HG03039 (cell line): Measurements from ENCODE around the gene FBXO47.

Experiments
- ATAC-seq: cut with Tn5 transposase; IDR thresholded peaks from one replicate; pipeline ENCODE4 v1.9.1; 2021; ENCODE audit warnings: mild to moderate bottlenecking, moderate library complexity; ENCODE audit not compliant: unreplicated experiment

Gene FBXO47

DNA sequence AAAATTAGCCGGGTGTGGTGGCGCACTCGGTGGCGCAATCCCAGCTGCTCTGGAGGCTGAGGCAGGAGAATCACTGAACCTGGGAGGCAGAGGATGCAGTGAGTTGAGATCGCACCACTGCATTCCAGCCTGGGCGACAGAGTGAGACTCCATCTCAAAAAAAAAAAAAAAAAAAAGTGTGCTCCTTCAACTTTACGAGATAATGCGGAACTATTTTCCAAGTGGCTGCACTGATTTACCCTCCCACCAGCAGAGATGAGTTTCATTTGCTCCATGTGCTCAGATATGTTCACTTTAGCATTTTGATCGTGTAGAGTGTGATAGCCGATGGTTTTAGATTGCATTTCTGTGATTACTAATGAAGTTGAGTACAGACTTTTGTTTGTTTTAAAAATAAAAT is 61.8 kb downstream of the FBXO47 start:
- ATAC-seq: no peak

DNA sequence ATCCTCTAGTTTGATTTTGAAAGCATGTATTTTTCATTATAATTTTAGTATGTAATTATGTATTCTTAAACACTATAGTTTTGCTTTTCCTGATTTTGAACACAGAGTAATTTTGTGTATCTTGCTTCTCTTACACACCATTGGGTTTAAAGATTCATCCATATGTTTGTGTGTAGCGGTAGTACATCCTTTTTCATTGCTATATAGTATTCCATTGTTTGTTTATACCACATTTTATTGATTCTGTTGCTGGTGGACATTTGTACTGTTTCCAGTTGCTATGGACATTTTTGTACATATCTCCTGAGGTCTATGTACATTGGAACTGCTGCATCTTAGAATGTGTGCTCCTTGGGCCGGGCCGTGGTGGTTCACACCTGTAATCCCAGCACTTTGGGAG is 62.3 kb downstream of the FBXO47 start:
- ATAC-seq: no peak

DNA sequence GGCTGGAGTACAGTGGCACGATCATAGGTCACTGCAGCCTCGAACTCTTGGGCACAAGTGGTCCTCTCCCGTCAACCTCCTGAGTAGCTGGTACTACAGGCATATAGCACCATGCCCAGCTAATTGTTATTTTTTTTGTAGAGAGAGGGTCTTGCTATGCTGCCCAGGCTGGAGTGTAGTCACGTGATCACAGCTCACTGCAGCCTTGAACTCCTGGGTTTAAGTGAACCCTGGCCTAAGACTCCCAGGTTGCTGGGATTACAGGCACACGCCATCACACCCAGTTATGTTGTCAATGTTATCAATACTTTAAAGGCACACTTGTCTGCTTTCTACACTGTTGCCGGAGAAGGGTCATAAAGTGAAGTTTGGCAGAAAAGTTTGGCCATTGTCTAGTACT is 63.8 kb downstream of the FBXO47 start:
- no peak for ATAC-seq

DNA sequence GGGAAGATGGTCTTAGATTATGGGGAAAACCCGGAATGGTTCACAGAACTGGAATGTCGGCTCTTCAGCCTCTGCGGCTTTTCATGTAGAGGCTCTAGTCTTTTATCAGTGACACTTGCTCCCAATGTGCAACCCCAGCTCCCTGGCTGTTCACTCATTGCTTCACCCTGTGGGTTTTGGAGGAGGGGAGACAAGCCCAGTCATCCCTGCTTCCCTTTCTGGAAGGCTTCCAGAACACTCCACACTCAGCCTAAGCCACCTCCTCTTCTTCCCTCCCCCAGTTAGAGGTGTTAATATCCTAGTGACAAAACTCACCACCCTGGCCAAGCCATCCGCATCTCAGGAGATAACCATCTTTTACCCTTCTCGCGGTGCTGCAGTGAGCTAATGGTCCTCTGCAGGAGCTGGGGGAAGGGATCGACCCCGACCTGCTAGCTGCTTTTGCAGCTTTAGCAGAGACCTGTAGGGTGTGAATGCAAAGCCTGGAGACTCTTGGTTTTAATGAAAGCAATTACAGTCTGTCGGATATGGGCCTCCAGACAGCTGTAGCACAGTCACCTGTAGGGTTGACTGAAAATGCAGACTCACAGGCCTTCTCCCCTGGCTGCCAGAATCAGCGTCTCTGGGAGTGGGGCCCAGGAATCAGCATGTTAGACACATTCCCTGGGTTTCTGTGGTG is 66.1 kb downstream of the FBXO47 start:
- ATAC-seq: no peak

DNA sequence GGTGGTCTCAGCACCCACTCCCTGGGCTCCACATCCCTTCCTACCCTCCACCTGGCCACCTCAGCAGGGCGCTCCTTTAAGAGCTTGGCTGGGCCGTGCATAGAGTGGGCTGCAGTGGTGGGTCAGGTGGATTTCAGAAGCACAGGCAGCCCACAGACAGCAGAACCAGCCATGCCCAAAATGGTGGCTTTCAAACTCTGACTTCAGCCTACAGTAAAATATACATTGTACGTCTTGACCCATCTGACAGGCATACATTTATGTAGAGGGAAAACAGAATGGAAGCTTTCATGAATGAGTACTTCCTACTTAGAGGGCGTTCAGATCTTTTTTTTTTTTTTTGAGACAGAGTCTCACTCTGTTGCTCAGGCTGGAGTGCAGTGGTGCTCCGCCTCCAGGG is 67.8 kb downstream of the FBXO47 start:
- no peak for ATAC-seq

DNA sequence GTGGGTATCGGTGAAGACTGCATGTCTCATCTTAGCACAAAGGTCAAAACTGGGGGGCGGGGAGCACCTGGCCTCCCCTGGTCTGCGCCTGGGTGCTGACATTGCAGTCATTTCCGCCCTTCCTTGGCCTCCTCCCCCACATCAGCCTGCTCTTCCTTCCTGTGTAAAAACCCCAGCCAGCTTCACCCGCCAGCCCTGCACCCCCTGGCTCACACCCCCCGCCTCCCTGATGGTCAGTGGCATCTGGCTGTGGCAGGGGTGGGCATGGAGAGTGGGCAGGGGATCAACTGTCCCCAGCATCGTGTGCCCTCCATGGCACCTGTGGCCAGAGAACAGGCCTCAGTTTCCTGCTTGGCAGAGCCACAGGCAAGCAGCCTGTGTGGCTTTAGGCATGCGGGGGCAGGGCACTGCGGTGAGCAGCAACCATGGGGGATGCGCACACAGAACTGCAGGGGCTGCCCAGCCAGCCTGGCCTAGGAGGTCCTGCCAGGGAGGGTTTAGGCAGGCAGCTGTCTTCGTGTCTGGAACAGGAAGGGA is 68.3 kb downstream of the FBXO47 start:
- no peak for ATAC-seq

DNA sequence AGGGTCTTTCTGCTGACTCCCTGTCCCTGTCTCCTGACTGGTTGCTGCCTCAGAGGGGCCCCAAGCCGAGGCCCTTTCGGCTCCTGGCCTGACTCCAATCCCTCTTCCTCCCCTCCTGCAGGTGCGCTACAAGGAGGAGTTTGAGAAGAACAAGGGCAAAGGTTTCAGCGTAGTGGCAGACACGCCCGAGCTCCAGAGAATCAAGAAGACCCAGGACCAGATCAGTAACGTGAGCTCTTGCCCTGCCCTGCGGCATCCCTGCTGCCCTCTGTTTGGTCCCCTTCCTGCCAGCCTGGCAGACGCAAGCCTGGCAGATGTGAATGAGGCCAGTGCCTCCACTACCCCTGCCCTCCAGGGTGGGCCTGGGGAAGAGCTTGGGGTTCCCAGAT is 68.9 kb downstream of the FBXO47 start:
- no peak for ATAC-seq

DNA sequence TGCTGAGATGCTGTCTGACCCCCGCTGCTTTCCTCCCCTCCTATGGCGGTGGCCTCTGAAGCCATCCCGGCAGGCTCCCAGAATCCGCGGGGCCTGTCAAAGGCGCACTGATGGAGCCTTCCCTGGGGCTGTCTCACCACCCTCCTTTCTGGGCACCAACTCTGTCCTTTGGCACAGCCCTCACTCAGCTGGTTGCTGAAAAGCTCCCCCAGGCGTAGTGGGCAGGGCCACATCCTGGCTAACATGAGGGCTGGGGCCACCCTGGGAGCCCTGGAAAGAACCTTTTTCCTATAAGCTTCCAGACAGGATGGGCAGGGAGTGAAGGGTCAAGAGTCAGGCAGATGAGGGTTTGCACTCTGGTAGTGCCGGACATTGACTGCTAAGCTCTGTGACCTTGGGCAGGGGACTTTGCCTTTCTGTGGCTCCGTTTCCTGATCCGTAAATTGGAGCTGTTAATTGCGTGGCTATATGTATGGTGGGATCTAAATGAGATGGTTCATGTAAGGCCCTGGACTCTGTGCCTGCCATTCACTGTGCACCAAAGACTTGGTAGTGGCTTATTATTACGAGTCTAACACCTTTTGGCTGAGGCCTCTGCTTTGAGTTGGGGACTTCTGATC is 69.4 kb downstream of the FBXO47 start:
- no peak for ATAC-seq

DNA sequence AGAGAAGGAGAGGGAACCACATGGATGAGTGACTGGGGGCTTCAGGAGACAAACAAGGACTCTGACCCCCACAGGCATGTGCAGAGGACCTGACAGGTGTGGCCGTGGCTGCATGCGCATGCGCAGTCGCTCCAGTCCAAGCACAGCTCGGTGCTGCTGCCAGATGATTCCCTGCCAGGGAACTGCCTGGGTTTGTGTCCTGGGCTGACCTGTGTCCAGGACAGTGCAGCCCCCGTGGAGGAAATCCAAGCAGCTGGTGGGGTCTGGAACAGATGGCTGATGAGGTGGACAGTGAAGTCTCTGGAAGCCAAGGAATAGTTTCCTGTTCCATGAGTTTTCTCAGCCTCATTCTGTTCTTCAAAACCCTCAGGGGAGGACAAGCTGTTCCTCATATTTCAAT is 70.0 kb downstream of the FBXO47 start:
- ATAC-seq: no peak

DNA sequence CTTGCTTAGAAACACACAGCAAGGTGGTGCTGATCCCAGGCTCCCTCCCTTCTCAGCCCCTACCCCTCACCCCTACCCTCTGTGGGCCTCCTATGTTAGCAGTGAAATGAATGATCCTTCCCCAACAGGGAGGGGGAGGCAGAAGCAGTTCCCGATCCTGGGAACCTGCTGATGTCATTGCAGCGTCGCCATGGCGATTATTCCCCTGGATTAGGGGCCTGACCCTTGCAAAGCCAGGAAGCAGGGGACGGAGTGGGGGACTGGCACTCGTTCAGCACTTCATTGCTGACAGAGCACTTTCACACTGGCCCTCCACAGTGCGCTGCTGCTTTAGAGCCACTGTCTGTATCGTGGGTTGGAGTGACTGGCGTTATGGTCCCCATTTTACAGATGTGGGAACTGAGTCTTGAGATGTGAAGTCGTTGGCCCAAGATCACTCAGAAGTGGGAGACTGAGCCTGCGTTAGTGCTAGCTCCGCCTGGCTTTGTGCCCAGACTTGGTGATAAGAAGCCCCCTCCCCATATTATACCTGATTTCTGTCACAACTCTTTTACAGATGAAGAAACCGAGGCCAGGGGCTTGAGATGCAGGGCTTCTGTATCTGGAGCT is 70.8 kb downstream of the FBXO47 start:
- no peak for ATAC-seq

DNA sequence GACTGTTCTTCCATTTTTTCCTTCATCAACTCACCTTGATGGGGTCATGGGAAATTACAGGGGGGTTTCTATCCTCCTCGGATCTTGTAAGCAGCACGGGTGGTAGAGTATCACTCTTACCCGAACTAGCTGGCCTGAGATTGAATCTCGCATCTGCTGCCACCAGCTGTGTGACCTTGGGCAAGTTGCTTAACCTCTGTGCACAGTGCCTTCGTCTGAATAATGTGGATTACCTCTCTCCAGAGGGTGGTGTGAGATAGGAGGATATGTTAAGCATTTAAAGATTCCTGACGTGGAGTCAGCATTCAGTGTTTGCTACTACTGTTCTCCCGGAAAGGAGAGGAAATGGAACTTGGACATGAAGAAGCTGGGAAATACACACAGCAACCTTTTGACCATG is 72.9 kb downstream of the FBXO47 start:
- no peak for ATAC-seq

DNA sequence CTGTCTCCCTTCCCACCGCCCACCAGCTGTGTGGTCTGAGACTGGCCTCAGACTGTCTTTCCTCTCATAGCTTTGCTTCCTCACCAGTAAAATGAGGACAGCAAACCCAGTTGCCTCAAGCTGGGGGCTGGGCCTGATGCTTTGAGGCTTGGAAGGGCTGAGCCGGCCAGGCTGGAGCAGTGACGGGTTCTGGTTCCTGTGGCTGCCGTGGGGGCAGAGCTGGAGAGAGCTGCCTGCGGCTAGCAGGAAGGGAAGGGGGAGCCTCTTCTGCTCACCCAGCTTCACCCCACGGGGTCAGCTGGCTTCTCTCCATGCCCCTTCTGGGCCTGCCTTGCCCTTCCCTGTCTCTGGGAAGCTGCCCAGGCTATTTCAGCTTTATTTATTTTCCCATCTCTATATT is 73.6 kb downstream of the FBXO47 start:
- no peak for ATAC-seq

DNA sequence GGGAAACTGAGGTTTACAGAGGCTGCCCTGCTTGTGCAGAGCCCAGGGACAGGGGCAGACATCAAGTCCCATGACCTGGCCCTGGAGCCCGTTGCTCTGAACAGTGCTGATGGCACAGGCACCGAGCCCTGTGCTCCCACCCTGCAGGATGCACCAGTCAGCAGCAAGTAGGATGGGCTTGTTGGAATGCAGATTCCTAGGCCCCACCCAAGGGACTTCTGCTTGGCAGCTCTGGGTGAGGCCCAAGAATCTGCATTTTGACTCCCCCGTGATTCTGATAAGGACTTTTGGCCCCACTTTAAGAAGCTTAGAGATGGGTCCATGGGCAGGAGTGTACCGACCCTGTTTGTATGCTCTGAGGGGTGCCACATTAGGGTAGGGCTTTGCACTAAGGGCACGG is 74.1 kb downstream of the FBXO47 start:
- no peak for ATAC-seq

DNA sequence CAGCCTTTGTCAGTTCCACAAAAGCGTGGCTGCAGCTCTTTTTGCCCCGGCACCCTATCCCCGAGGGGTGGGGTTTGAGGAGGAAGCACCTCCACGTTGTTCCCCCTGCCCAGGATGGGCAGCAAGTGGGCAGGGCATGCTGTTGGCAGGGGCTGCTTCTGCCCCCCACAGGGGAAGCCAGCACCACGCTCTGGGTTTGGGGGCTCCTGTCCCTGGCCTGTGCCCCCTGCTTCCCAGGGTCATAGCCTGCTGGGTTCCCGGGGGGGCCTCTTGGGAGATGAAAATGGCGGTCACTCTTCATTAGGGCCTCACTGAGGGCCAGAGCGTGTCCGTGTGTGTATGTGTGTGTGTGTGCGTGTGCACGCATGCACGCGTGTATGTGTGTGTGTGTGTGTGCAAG is 74.6 kb downstream of the FBXO47 start:
- no peak for ATAC-seq

DNA sequence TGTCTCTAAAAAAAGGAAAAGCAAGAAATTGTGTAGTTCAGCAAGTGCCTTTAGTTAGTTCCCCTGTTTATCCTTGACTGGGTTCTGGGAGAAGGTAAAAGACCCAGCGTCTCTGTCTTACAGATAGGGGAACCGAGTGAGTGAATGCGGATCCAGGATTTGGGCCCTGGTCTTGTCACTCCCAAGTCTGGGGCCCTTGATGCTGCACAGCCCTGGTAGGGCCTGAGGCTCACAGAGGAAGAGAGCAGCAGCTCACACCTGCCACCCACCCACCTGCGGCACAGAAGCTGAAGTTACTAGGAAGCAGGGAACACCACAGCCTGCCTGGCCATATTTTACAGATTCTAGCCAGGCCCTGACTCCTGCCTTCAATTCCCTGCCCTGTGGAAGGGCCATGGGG is 75.1 kb downstream of the FBXO47 start:
- ATAC-seq: no peak

DNA sequence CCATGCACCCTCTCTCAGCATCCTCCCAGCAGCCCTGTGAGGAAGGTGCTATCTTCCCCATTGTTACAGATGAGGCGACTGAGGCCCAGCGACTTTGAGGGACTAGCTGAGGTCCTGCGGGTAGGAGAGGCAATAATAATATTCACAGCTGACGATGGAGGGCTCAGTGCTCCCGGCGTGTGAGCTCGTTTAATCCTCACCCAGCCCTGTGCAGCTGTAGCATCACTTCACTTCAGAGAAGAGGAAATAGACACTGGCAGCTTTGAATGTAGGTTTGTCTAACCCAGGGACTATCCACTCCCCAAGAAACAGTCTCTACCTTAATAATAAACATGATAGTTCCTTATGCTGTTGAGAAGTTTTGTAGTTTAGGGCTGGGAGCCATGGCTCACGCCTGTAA is 75.8 kb downstream of the FBXO47 start:
- no peak for ATAC-seq

DNA sequence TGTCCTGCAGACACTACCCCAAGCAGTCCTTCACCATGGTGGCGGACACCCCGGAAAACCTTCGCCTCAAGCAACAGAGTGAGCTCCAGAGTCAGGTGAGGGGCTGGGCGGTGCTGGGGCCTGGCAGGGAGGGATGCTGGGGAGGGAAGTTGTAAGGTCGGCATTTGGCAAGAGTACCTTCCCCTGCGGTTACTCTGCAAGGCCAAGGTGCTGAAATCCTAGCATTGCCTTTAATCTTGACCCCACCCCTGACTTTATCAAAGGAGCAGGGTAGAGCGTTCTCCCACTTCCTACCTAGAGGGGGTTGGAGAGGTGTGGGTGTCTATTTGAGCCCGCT is 76.8 kb downstream of the FBXO47 start:
- no peak for ATAC-seq

DNA sequence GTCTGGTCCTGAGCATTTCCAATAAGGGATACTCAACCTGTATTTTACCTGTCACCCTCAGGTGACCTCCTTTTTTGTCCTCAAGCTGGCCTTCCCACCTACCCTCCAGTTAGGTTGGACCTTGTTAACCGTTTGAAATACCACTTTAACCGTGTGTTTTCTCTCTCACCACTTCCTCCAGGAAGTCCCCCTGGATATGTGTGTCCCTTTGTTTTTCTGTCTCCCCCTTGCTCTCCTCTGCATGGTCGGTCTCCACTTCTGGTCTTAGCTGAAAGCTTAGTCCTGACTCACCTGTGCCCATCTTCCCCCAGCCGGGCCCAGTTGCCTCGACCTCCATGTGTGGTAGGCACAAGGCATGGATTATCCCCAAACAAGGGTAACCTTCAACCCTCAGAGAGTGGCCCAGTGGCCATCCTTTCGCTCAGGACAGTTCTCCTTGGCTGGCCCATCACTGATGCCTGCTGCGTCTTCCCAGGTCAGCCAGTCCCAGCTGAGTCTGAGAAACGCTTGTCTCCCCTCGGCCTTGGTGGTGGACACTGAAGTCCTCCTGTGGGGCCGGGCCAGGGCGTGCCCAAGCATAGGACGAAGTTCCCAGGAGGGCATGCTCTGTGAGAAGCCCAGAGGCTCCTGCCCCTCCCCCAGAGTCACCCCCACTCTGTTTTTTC is 77.3 kb downstream of the FBXO47 start:
- no peak for ATAC-seq

DNA sequence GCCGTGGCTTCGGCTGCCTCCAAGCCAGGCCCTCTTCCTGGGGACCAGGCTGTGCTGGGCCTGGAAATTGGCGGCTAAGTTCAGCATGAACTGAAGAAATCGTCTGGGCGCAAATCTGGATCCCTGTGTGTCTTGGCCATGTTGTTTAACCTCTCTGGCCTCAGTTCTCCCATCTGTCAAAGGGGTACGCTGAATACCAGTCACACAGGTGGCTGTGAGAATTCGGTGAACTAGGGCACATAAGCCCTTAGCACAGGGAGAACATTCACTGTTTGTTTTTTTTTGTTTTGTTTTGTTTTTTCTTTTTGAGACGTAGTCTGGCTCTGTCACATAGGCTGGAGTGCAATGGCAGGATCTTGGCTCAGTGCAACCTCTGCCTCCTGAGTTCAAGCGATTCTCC is 78.4 kb downstream of the FBXO47 start:
- ATAC-seq: no peak

DNA sequence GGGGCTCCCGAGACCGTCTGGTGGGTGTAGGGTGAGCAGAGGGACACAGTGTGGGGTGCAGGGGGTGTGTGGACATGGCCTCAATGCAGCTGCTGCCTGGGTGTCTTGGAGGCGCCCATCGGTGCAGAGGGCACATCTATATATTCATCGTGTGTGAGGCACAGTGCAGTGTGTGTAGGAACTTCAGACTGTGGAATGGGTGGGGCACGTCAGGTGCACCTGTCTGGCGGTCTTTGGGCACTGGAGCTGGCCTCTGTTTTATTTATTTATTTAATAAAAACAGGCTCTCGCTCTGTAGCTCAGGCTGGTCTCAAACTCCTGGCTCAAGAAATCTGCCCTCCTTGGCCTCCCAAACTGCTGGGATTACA is 80.6 kb downstream of the FBXO47 start:
- ATAC-seq: no peak
